GM19043 (cell line): Measurements from ENCODE around the gene IFT81.
"Not testable (repeated sequence)": the region's sequence is repeated elsewhere in the genome, so short reads cannot be mapped to it uniquely, and the experiment has no call there.

Experiments
- ATAC-seq: cut with Tn5 transposase; IDR thresholded peaks from one replicate; pipeline ENCODE4 v1.9.1; 2021; ENCODE audit warnings: low read depth; ENCODE audit not compliant: unreplicated experiment

Gene IFT81

DNA sequence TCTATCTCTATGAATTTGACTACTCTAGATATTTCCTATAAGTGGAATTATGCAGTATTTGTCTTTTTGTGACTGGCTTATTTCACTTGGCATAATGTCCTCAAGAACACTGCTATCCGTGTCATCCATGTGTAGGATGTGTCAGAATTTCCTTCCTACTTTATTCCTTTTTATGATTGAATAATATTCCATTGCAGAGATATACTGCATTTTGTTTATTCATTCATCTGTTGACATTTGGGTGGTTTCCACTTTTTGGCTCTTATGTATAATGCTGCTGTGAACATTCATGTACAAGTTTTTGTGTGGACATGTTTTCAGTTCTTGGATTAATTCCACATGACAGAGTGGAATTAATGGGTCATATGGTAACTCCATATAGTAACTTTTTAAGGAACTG is 111.2 kb downstream of the IFT81 start:
- no peak for ATAC-seq

DNA sequence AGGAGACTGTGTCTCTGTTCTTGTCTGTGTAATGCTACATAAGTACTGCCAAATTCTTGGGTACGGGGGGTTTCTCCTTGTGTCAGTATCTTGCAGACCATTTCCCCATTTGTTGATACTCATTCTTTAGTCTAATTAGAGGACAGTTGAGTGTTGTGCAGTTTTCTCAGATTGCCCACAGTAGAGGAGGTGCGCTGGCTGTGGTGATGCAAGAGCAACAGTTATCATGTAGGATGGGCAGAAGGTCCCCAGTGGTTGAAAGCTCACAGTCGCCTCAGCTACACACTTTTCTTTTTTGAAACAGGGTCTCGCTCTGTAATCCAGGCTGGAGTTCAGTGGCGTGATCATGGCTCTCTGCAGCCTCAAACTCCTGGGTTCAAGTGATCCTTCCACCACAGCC is 119.1 kb downstream of the IFT81 start:
- no peak for ATAC-seq

DNA sequence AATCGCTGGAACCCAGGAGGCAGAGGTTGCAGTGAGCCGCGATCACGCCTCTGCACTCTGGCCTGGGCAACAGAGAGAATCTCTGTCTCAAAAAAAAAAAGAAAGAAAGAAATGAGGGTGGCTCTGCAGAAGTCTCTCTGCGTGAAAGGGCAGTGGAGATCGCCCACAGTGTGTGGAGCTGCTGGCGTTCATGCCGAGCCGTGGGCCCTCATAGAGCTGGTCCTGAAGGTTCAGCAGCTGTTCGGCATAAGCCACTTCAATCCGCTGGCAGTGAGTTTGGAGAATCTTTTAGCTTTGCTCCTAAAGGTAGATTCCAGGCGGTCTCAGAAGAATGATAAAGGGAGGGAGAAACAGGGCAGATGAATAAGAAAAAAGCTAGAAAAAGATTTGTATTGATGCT is 120.2 kb downstream of the IFT81 start:
- ATAC-seq, result no peak

DNA sequence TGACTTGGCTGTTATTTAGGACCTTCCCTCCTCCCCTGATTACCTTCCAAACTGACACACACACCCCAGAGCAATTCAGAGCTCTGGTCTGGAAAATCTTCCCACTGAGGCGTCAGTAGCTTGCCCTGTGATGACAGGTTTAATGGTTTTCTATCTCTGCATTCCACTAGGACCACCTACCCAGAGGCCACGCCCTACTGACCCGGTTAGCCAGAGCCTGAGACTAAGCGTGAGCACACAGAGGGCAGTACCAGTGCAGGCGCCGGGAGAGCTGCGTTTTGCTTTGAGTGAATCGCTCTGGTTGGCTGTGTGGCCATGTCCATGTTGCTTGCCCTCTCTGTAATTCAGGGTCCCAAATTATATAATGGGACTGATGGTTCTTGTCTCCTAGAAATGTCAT is 120.7 kb downstream of the IFT81 start:
- ATAC-seq, result no peak

DNA sequence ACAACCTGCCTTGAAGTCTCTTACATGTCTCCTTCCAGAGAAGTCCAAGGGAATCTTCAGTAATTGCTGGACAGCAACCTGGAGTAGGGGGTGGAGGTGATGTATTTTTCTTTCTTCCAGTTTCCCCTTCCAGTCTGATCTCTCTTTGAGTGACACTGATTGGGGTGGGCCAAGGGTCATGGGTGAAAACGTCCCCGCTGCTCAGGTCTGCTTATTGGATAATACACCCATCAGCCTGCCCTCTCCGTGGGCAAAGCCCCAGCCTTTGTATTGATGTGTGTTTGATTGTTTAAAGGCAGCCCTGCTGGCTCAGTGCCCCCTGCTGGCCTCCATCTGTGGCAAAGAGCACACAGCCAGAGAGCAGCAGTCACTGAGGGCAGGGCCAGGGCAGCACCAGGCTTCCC is 121.2 kb downstream of the IFT81 start:
- no peak for ATAC-seq

DNA sequence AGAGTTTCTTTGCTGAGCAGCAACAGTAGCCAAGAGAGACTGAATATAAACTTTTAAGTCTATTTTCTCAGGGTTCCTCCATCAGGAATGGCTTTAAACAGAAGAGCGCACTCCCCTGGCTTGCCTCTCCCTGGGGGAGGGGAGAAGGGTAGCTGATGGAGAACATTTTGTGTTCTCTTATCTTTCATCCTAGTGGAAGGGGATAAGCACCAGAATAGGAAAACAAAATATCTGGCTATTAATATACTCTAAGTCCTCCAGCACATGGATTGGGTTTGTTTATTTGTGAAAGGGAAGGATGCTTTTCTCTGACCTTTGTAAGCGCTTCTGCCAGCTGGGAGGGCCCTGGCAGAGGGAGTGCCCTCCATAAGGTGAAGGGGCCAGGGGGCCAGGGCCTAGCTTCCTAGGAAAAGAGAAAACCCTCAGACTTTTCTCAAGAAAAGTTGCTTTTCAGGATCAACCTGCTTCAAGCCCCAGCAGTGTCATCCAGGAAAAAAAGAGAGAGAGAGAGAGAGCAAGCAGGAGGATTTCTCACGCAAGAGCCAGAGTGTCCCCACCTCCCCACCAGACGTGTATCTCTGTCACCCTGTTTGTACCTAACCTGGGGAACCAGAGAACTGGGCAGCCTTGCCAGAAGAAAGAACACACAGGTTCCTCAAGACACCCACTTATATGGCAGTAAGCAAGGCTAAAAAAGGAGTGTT is 122.6 kb downstream of the IFT81 start:
- ATAC-seq, result no peak

DNA sequence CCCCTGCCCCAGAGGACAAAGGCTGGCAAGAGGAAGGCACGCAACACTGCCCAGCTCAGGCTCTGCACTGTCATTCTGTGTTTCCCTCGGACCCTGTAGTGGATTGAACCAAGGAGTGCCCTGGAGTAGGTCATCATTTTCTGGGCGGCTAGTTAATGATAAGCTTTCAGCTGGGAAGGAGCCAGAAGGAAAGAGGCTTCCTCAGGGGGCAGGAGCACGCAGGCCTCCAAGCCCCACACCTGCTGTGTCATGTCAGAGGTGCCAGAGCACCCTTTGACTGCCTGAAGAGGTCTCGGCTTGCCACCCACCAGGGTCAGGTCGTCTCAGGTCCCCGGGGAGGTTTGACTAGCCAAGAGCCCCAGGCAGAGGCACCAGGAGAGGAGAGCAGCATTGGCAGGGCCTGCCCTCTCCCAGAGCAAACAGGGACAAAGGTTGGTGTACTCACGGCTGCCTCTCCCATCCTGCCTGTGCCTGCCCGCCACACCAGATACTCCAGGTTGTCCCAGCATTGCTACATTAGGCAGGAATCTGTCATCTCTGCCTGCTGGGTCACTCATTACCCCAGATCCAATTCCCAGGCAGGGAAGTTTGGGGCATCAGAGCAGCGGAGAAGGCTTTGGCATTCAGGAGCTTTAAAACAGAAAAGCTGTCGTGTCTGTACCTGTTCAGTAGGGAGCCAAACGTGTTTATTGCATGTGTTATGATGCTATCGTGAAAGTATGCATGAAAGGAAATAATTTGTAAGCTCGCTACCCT is 123.4 kb downstream of the IFT81 start:
- no peak for ATAC-seq

DNA sequence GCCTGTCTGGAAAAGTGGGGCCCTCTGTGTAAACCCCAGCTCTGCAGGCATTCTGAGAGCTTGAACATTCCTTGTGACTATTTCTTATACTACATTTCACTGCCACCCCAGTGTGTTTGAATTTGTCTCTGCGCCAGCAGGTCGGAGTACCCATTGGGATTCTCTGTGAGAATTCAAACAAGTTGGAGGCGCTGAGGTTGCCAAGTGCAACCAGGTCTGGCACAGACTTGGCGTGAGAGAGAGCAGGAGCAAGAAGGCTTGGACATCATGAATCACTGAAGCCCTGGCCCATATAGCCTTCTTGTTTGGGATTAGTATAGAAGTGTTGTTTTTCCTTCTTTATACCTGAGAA is 123.9 kb downstream of the IFT81 start:
- no peak for ATAC-seq

DNA sequence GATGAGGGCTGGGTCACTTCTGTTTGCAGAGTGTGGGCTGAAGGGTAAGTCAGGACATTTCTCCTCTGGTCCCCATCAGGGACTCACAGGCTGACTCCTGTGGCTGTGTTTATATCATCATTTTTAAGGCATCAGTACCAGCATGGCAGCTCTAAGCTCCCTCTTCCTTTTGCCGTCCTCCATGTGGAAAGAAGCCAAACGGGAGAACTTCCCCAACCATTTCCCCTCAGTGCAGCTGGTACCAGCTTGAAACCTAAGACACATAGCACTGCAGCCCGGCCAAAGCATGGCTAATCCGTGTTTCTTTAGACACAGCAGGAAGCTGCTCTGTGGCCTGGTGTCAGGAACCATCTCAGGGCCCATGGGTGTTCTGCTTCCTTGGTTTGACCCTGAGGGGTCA is 124.9 kb downstream of the IFT81 start:
- ATAC-seq, result no peak

DNA sequence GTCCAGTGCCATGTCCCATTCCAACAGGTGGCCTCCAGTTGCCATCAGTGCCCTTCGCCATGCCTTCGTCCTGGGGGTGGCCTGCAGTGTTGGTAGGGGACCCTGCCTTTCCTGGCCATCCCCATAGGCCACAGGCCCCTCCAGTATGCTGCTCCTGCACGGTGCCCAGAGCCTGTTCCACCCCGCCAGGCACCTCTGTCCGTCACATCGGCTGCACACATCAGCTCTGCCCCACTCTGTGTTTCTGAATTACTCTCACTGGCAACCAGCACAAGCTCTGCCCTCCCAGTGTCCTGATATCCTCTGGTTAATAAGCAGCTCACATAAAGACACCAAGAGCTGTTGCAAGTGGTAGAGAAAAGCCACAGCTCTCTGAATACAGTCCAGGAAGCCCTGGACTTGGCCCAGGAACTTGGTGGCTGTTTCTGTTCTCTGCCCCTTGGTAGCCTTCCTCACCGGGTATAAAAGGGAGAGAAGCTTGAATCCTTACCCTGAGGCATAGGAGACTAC is 125.6 kb downstream of the IFT81 start:
- ATAC-seq, result no peak

DNA sequence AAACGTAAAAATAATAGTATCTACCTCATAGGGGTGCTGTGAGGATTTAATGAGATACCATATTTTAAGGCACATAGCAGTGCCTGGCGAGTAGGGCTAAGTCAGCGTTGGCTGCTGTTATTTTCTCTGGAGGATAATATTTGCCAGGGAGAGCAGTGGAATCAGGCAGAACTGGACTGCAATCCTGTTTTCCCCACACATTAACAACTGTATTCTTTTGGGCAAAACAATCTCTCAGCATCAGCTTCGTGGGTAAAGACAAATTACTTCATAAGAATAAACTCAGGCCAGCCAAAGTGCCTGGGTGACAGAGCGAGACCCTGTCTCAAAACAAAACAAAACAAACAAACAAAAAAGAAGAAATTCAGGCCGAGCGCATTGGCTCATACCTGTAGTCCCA is 127.2 kb downstream of the IFT81 start:
- no peak for ATAC-seq

DNA sequence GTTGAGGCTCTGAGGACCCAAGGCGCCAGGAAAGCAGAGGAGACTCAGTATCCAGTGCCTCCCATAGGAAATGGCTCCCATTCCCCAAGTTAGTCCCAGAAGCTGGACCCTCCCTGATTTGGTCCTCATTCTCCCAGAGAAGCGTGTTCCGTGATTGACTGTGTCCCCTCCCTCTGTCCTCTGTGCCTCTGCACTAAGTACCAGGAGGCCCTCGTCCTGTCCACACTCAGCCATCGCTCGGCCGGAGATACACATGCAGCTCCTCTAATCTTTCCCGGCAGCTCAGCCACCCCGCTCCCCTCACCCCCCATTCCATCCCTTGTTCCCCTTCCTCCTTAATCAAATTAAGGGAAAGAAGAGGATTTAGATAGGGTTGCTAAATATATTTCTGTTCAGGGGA is 128.6 kb downstream of the IFT81 start:
- ATAC-seq, result no peak

DNA sequence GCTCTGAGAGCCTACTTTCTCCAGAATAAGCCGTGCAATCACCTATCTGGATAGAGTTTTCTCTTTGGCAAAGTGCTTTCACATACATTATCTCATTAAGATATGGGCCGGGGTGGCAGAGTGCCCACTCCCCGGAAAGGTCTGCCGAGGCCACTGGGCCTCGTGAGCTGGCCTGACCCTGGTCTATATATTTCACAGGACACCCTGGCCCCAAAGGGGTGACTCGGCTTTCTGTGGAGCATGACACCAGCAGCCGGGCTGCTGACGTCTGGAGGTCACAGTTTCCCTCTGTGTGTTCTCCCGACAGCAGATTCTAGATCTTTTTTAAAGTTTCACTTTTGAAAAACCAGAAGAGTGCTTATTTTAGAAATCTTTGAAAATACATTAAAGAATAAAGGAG is 129.0 kb downstream of the IFT81 start:
- no peak for ATAC-seq

DNA sequence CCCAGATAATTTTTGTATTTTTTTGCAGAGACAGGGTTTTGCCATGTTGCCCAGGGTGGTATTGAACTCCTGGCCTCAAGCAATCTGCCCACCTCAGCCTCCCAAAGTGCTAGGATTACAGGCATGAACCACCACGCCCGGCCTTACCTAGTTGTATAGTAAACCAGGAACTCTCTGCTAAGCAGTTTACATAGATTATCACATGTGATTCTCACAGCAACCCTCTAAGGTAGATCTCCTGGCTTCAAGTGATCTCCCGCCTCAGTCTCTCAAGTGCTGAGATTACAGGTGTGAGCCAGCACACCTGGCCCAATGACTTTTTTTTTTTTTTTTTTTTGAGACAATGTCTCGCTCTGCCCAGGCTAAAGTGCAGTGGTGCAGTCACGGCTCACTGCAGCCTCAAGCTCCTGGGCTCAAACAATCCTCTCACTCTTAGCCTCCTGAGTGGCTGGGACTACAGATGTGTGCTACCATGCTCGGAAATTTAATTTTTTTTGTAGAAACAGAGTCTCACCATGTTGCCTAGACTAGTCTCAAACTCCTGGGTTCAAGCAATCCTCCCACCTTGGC is 130.9 kb downstream of the IFT81 start:
- no peak for ATAC-seq

DNA sequence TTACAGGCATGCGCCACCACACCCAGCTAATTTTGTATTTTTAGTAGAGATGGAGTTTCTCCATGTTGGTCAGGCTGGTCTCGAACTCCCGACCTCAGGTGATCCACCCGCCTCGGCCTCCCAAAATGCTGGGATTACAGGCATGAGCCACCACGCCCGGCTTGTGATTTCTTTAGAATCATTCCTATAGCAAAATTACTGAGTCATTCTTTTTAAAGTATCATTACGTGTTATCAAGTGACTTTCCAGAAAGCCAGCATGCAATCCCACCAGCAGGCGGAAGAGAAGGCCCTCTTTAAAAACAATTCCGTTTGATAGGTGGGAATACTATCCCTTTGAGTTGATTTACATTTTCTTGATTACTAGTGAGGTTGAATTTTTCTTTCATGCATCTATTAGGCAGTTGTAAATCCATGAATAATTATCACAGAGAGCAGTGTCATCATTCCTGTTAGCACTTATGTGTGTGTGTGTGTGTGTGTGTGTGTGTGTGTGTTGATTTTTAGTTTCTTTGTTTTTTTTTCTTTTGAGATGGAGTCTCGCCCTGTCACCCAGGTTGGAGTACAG is 131.8 kb downstream of the IFT81 start:
- not testable (repeated sequence) for ATAC-seq

DNA sequence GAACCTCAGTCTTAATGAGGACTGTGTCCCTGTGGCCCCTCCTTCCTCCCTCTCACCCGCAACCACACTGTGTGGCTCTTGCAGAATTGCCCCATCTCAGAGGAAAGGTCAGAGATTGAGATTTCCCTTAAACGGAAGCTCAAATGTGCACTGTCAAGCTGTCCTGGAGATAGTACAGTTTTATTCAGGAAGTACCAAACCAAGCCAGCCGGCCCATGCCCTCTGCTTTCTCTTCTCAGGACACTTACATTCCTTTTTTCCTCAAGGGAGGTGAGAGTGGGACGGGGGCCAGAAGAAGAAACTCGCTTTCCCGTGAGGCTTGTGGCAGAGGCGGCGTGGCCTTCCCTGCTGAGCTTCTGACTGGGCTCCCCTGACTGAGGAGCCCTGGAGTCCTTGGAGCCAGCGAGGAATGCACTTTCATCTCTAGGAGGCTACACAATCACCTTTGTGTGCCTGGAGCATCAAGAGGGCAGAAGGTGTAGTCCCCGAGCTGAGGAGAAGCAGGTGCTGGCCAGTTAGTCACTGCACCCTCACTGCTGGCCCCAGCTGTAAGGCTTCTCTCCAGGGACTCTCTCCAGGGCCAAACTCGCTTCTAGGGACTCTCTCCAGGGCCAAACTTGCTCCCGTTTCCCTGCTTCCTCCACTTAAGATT is 132.7 kb downstream of the IFT81 start:
- no peak for ATAC-seq

DNA sequence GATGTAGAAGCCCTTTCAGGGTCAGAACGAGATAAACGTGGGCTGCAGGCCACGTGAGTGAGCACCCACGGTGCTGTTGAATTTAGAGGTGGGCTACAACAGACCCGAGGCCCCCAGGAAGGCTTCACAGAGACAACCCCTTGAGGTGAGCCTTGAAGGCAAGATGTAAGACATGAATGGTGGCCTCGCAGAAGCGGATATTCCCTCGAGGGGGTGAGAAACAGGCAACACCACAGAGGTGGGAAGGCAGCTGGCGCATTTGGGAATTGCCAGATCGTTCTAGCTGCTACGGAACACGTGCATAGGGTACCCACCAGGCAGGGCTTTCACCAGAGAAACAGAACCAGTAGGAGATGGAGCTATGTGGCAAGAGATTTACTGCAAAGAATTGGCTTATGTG is 134.3 kb downstream of the IFT81 start:
- no peak for ATAC-seq

DNA sequence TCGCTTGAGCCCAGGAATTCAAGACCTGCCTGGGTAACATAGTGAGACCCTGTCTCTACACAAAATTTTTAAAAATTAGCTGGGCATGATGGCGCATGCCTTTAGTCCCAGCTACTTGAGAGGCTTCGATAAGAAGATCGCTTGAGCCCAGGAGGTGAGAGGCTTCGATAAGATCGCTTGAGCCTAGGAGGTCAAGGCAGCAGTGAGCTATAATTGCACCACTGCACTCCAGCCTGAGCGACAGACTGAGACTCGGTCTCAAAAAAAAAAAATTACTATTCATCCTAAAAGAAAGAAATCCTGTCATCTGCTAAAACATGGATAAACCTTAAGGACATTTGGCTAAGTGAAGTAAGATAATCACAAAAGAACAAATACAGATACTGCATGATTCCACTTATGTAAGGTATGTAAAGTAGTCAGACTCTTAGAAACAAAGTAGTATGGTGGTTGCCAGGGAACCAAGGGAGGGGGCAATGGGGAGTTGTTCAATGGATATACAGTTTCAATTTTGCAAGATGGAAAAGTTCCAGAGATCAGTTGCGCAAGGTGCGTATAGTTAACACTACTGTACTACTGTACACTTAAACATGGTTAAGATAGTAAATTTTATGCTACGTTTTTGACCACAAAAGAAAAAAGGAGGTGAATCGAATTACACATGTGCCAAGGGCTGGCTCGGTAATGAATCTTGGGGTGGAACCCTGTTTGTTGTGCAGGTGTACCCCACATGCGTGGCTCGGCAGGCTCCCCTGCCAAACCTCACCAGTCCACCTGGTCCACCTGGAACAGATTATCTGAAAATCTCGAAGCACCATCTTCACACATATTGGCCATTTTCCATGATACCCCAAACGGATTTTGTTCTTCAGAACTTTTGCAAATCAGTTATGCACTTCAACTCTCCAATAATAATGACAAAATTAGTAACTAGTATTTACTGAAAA is 138.6 kb downstream of the IFT81 start:
- ATAC-seq, result no peak

DNA sequence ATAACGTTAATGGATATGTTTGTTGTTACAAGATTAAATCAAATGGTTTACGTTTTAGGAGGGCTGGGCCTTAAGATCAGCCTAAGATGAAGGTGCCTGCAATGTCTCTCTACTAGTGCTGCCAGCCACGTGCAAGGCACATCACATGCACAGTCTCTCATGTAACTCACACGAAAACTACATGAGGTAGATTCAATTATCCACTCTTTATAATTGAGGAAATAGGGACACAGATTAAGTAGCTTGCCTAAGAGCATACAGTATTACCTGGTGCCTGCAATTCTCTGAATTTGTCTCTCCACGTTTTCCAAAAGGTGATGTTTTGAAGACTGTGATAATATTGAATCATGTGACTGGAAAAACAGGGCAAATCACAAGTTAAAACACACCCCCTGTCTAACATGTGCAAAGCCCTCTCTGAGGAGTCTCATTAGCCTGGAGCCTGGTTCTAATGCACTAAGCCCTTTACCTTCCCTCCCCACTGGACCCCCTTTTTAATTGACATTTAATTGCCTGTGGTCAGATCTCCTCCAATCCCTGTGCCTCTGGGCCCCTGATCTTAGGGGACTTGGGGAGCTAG is 142.3 kb downstream of the IFT81 start:
- no peak for ATAC-seq
